ENCODE results near the gene KLF7.

KLF7 gene

DNA sequence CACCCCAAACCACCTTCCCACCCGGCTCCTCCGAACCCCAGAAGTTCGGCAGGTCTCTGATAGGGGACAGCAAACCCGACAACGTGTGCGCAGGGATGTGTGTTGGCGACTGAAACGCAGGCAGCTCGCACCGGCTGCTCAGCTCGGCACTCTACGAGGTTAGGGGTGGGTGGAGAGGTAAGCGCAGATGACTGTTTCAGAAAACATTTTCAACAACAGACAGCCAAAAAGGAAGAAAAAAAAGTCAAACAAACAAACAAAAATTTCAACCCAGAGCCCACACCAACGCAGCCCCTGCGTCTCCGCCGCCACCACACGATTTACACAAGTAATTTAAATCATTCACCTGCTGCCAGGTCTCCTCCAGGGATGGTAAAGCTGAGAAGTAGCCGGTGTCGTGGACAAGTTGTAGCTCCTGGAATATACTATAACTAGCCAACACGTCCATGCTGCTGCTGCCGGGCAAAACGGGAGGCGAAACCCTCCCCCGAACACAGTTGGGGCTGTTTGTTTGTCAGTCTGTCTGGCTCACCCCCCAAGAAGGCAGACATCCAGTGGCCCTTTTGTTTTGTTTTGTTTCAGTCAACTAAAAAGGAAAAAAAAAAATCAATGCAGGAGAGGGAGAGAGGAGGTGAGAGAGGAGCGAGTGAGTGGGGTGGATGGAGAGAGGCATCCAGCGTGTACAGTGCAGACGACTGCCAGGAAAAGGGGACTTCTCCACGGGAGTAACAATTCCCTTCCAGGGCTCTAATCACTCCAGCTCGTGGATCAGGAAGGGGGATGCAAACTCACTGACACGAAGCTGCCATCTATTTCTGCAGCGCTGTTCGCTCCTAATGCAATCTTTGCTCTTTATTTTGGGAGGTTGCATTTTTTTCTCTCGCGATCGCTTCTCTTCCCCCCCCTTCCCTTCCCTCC lies at the start of gene KLF7:
Gene KLF7, minus strand, starts transcription at position 828 of the 918 bp plus-strand sequence. Its CDS starts 380 bp downstream, at position 448.
- DNase-seq = peak; percentile 77

- no peak for DNase-seq
Observed at GRCh38 chr2:207215308-207215707, 49.6 kb upstream of the KLF7 start.

- no peak for DNase-seq
Observed at GRCh38 chr2:207214446-207214845, 48.7 kb upstream of the KLF7 start.

- DNase-seq = no peak
Observed at GRCh38 chr2:207206011-207206410, 40.3 kb upstream of the KLF7 start.

- no peak for DNase-seq
Observed at GRCh38 chr2:207205173-207205957, 39.6 kb upstream of the KLF7 start.

DNA sequence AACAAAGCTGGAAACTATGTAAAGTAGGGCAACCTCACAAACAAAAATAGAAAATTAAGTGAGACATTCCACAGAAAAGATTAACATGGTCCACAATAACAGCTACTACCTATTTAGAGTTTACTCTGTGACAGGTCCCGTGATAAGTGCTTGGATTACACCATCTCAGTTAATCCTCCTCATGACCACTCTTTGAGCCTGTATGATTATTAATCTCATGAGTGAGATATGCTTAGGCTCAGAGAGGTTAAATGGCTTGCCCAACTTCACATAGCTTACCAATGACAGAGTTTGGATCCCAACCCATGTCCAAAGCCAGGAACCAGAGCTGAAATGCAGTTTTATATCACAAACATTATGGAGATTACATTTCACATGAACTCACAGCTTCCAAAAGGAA lies 37.3 kb upstream of the KLF7 start:
- no peak for DNase-seq

DNA sequence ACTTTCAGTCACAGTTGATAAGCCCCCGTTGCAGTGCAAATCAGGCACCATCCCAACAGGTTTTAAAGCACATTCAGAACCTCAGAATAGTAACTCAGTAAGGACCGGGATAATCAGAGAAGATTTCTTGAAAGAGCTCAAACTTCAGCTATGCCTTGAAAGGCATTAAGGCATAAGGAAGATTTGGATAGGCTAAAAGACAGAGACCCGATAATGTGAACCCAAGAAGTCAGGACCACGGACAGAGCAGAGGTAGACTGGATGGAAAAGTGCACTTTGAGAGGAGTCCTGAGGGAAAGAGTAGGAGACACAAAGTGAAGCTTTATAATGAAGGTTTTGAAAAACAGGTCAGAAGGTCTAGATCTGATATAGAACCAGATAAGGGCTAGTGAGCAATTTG lies 36.9 kb upstream of the KLF7 start:
- DNase-seq = no peak

GRCh38 chr2:207201416-207201815 lies 35.7 kb upstream of the KLF7 start:
- no peak for DNase-seq

GRCh38 chr2:207200136-207200535 lies 34.4 kb upstream of the KLF7 start:
- DNase-seq = no peak

DNA sequence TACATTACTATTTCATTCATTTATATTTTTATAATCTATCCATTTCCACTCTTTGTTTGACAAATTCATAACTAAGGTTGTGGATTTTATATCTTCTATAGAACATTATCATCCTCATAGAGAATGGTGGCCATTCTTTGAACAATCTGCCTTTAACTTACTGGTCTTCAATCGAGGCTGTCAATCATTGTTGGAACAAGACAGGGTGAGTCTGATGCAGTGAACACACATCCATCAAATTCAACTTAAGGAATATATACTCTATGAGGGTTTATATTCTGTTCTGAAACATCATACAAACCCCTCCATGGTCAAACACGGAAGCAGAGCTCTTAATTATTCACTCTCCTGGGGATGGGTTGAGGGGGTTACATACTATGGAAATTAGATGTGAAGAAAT lies 28.3 kb upstream of the KLF7 start:
- DNase-seq = no peak

DNA sequence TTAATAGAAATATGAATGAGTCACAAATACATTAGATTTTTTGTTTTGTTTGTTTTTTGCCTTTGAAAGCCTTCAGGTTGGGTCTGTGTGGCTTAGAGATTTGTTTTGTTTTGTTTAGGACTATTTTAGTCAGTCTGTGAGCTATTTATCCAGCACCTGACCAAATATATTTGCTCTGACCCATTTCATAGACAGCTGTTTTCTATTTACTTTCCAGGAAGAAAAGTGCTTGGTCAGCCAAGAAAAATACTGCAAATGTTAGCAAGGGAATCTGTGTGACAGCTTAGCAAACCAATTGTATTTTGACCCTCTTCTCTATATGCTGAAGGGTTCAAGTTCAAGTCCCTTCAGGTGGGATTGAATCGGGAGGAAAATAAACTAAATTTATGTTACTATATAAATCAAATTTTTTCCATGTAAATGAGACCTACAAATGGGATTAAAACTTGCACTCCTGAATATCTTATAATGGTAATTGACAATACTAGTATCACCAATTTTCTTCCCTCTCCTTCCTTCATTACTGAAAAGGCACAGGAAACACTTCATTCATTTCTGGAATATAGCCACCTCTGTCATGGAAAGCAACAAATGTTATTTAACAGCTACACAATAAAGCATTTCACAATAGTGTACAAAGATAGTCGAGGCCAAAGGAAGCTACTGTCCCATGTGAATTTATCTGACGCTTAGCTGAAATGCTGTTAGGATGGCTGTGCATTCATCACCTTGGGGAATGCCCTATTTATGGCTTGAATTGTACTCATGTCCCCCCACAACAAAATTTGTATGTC lies 23.1 kb upstream of the KLF7 start:
- no peak for DNase-seq

GRCh38 chr2:207185372-207185771 lies 19.6 kb upstream of the KLF7 start:
- no peak for DNase-seq

DNA sequence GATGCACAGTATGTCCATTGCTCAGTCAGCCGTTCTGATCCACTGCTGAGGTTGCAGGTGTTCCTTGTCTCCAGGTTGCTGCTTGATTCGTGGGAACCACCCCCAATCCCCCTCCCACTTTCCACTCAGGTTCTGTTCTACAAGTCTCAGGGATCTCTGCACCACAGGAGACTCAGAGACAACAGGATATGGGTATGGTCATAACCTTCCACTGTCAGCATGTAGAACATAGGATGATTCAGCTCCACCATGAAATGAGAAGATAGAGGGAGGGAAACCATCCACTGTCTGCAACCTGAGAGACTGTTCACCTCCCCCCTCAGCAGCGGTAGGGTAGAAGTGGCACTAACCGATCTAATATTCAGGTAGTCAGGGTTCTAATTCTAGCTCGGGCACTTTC lies 19.0 kb upstream of the KLF7 start:
- DNase-seq = no peak

GRCh38 chr2:207184348-207184747 lies 18.6 kb upstream of the KLF7 start:
- DNase-seq = no peak

- no peak for DNase-seq
Observed at GRCh38 chr2:207183506-207183905, 17.8 kb upstream of the KLF7 start.

GRCh38 chr2:207182911-207183310 lies 17.2 kb upstream of the KLF7 start:
- no peak for DNase-seq

DNA sequence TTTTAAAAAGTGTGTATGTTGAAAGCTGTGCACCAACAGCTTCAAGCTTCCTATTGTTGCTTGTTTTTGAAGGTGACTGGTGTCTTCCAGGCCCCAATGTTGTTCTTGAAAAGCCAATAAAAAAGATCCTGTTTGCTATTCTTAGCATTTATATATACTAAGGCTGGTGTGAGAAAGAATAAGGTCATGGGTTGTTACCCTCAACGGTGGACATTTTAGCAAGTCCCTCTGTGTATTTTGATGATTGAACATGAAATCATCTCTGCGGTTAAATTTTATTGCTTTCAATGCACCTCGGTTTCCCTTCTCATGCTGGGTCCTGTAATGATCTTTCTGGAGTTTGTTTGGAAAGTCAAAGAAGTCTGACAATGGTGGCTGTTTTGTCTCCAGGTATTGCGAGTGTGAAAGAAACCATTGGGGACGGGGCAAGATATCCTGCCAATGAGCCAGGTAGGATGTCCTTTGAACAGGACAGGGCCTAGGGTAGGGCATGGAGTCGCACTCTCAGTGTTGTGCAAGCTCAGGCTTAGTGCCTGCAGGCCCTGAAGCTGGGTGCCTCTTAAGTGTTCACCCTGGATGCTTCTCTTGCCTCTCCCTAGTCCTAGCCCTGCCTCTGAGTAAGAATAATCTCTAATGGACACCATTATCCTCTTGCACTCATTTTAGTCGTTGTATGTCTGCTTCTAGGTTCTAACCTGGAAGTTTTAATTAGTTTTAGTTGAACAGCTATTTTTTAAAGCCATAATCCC lies 16.0 kb upstream of the KLF7 start:
- DNase-seq = no peak

- no peak for DNase-seq
Observed at GRCh38 chr2:207180741-207181140, 15.0 kb upstream of the KLF7 start.

- no peak for DNase-seq
Observed at GRCh38 chr2:207176247-207176646, 10.5 kb upstream of the KLF7 start.

DNA sequence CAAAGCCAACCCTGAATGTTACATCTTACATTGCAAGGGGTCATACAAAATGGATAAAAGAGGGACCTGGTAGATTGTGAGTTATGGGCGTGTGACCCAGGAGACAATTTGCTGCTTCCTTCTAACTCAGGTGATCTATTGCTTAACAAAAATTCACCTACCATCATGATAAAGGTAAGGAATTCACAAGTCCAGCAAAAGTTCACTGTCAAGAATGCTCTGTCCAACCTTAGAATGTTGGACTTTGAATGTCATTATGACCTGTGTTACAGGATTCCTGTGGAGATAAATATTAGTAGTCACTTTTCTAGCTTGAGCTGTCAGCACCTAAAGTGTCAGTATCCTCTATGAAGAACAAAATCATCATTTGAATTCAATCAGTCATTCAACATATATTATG lies 7.9 kb upstream of the KLF7 start:
- no peak for DNase-seq

- no peak for DNase-seq
Observed at GRCh38 chr2:207167099-207167923, 1.6 kb upstream of the KLF7 start.
